ENCODE measurements around the gene ALAD.

DNA sequence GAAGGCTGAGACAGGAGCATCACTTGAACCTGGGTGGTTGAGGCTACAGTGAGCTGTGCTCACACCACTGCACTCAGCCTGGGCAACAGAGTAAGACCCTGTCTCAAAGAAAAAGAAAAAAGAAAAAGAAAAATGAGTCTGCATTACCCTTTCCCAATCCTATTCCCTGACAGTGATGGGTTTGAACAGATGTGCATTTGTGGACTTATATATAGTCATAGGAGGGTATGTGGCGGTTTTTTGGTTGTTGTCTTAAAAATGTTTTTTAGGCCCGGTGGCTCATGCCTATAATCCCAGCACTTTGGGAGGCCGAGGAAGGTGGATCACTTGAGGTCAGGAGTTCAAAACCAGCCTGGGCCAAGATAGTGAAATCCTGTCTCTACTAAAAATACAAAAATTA, 37.7 kb downstream of the ALAD start:
- no peak for TF ChIP-seq TAF1 (IDR thresholded peaks at IDR 0.05; ENCODE audit: borderline replicate concordance, low read depth, low read length)
- TF ChIP-seq POLR2A (IDR thresholded peaks at IDR 0.05; ENCODE audit: low read depth, low read length), result no peak
